Panc1 (cell line): ENCODE results near the gene SLC7A5.

Experiments used
- CTCF ChIP-seq: fragments of 450-650 bp; IDR thresholded peaks from 2 replicates; pipeline ENCODE4 v1.5.1; 2017; ENCODE audit warnings: mild to moderate bottlenecking
- POLR2AphosphoS5 ChIP-seq: IDR thresholded peaks from 2 replicates; pipeline ENCODE4 v1.6.1; 2012; ENCODE audit warnings: mild to moderate bottlenecking, low read depth, low read length, moderate library complexity
- SIN3A ChIP-seq: IDR thresholded peaks from 2 replicates; pipeline ENCODE4 v1.6.1; 2012; ENCODE audit warnings: low read depth, mild to moderate bottlenecking, low read length, moderate library complexity, borderline replicate concordance; ENCODE audit not compliant: insufficient read depth
- TCF7L2 ChIP-seq: IDR thresholded peaks from 2 replicates; pipeline ENCODE4 v1.6.1; 2011; ENCODE audit warnings: mild to moderate bottlenecking, low read depth, low read length, inconsistent platforms

DNA sequence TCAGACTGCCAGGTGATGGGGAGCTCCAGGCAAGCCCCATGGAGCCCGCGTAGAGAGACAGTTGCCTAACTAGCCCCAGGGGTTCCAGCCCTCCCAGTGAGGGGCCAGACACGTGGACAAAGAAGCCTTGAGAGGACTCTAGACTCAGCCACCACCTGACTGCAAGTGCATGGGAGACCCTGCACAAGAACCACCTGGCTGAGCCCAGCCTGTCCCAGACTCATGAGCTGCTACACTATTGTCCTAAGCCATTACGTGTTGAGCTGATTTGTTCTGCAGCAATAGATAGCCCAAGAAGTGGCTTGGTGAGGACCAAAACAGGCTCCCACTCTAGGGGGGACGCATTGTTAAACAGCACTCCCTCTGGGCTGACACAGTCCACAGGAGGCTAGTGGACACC lies 65.9 kb downstream of the SLC7A5 start:
- TF ChIP-seq CTCF: no peak
- TF ChIP-seq POLR2AphosphoS5: no peak
- TF ChIP-seq TCF7L2: no peak
- no peak for TF ChIP-seq SIN3A
